Activated effector memory CD4-positive, alpha-beta T cell treated with Interleukin-2 at 50 U/mL for 16 hours (primary cell): ENCODE results near the gene CCNYL1.
"Not testable (repeated sequence)": the region's sequence is repeated elsewhere in the genome, so short reads cannot be mapped to it uniquely, and the experiment has no call there.

Experiments used
- DNase-seq: peaks from one replicate; pipeline ENCODE4 v3.0.0-alpha.2; 2020

The CCNYL1 gene

GRCh38 chr2:207698301-207698700, 13.1 kb upstream of the CCNYL1 start:
- DNase-seq, result no peak

GRCh38 chr2:207704078-207704477, 7.4 kb upstream of the CCNYL1 start:
- no peak for DNase-seq

- DNase-seq, result no peak
These were observed 6.8 kb upstream of the CCNYL1 start for GRCh38 chr2:207704671-207705070.

- no peak for DNase-seq
These were observed 4.2 kb upstream of the CCNYL1 start for GRCh38 chr2:207706936-207707860.

GRCh38 chr2:207711750-207712530, 500 bp downstream of the CCNYL1 start:
- peak; percentile 50 for DNase-seq

GRCh38 chr2:207716056-207716455, 4.6 kb downstream of the CCNYL1 start:
- DNase-seq, result no peak

GRCh38 chr2:207718521-207718920, 7.1 kb downstream of the CCNYL1 start:
- DNase-seq, result no peak

GRCh38 chr2:207719008-207719407, 7.6 kb downstream of the CCNYL1 start:
- DNase-seq, result no peak

- not testable (repeated sequence) for DNase-seq
These were observed 8.2 kb downstream of the CCNYL1 start for GRCh38 chr2:207719655-207720054.

- no peak for DNase-seq
These were observed 9.2 kb downstream of the CCNYL1 start for GRCh38 chr2:207720517-207721187.

- DNase-seq, result no peak
These were observed 11.5 kb downstream of the CCNYL1 start for GRCh38 chr2:207722773-207723424.

GRCh38 chr2:207723425-207723787, 12.0 kb downstream of the CCNYL1 start:
- not testable (repeated sequence) for DNase-seq

- no peak for DNase-seq
These were observed 12.7 kb downstream of the CCNYL1 start for GRCh38 chr2:207724113-207724512.

- no peak for DNase-seq
These were observed 14.6 kb downstream of the CCNYL1 start for GRCh38 chr2:207725873-207726578.

GRCh38 chr2:207727261-207727660, 15.8 kb downstream of the CCNYL1 start:
- DNase-seq, result no peak

GRCh38 chr2:207729465-207729998, 18.1 kb downstream of the CCNYL1 start:
- DNase-seq, result no peak

- no peak for DNase-seq
These were observed 19.7 kb downstream of the CCNYL1 start for GRCh38 chr2:207731138-207731537.

- DNase-seq, result no peak
These were observed 22.3 kb downstream of the CCNYL1 start for GRCh38 chr2:207733597-207734240.

GRCh38 chr2:207734264-207734635, 22.8 kb downstream of the CCNYL1 start:
- DNase-seq, result no peak

- DNase-seq, result no peak
These were observed 23.4 kb downstream of the CCNYL1 start for GRCh38 chr2:207734636-207735512.
